NCI-H748 treated with DMSO at 0.1 percent for 48 hours (cell line): ENCODE measurements around the gene INTU.

Source experiments
- DNase-seq: peaks from one replicate; lab custom pipeline; 2025; lab: John Stamatoyannopoulos, UW

Gene INTU

GRCh38 chr4:127748957-127749356 lies 116.2 kb downstream of the INTU start:
- no peak for DNase-seq

GRCh38 chr4:127756906-127757305 lies 124.1 kb downstream of the INTU start:
- no peak for DNase-seq

- no peak for DNase-seq
These were observed 126.6 kb downstream of the INTU start for GRCh38 chr4:127759228-127759820.

- DNase-seq: no peak
These were observed 127.1 kb downstream of the INTU start for GRCh38 chr4:127759893-127760292.

- DNase-seq: no peak
These were observed 138.9 kb downstream of the INTU start for GRCh38 chr4:127771535-127772275.

- no peak for DNase-seq
These were observed 140.3 kb downstream of the INTU start for GRCh38 chr4:127772769-127773671.

GRCh38 chr4:127775843-127776242 lies 143.1 kb downstream of the INTU start:
- DNase-seq: no peak
